ENCODE results near the gene TPM4. TPM values are rescaled to one million over a fixed set of nuclear protein-coding genes. Genes with fewer than 3 reads are reported as not detected.
"Not testable (repeated sequence)": the region's sequence is repeated elsewhere in the genome, so short reads cannot be mapped to it uniquely, and the experiment has no call there.

The TPM4 gene
- total RNA-seq, 1 experiment from 2014 or later = 307 TPM

GRCh38 chr19:16117594-16118033 lies 41.3 kb downstream of the TPM4 start:
- Histone ChIP-seq H3K4me1 (replicated peaks; ENCODE audit: insufficient read depth) (peaks cover 7% of the 10 kb centered on the region), H3F3A (ENCODE audit: insufficient read depth, low read depth) (no peaks in the 10 kb centered on the region), H4K20me1 (ENCODE audit: insufficient read depth) (peaks cover 8% of the 10 kb centered on the region; the same call in 1 of the 2 replicates), H3K9me2 (ENCODE audit: insufficient read depth) (no peaks in the 10 kb centered on the region), H3K27ac (no peak overlapping the region), H3K4me2 (no peak overlapping the region), H3K27me3 (ENCODE audit: insufficient read depth, low read depth) (no peaks in the 10 kb centered on the region), H3K9me3 (ENCODE audit: insufficient read depth, low read depth) (no peaks in the 10 kb centered on the region), H3K4me3 (no peak overlapping the region), H3K79me2 (ENCODE audit: low read depth) (peaks cover 43% of the 10 kb centered on the region), H3K36me3 (ENCODE audit: low read depth) (peaks cover 11% of the 10 kb centered on the region; the same call in 1 of the 2 replicates), H2AFZ (no peak overlapping the region)
- no TSS peak for BruUV-seq (replicated peaks)
- TF ChIP-seq EZH2 (IDR thresholded peaks at IDR 0.05; ENCODE audit: low read depth) = no peak
- TF ChIP-seq, protein P1, sequence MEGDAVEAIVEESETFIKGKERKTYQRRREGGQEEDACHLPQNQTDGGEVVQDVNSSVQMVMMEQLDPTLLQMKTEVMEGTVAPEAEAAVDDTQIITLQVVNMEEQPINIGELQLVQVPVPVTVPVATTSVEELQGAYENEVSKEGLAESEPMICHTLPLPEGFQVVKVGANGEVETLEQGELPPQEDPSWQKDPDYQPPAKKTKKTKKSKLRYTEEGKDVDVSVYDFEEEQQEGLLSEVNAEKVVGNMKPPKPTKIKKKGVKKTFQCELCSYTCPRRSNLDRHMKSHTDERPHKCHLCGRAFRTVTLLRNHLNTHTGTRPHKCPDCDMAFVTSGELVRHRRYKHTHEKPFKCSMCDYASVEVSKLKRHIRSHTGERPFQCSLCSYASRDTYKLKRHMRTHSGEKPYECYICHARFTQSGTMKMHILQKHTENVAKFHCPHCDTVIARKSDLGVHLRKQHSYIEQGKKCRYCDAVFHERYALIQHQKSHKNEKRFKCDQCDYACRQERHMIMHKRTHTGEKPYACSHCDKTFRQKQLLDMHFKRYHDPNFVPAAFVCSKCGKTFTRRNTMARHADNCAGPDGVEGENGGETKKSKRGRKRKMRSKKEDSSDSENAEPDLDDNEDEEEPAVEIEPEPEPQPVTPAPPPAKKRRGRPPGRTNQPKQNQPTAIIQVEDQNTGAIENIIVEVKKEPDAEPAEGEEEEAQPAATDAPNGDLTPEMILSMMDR (conservative IDR thresholded peaks at IDR 0.05) = no peak
- no peak for DNase-seq
- intact Hi-C loops (cut with micrococcal nuclease; ENCODE audit: unreplicated experiment) = no loop called here
- ChIA-PET CTCF (no interaction called here), POLR2A (ENCODE audit: unreplicated experiment) (interaction anchor here (0.6 kb wide), 1 partner anchor 116 kb away, joined by 3 read pairs; no protein-coding TSS in a partner anchor)

DNA sequence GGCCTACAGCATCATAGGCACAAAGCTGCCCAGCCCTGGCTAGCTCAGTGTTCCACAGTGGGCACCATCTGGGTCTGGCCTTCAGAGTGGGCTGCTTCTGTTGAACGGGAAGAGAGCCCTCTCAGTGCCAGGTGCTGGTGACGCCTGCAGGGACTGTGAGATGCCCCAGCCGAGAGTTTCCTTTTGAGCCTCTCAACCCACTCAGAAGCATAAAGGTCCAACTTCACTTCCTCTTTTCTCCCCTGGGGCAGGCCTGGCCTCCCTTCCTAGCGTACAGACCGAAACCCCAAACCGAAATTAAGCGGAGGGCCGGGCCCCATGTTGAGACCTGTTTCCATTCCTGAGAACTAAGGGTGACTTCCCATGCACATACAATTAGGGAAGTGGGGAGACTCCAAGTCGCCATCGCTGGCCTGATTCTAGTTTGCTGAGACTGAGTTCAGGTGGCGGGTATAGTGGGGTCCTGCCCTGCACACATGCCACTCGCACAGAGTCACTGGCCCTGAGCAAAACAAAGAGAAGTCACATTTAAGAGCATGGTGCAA lies 42.3 kb downstream of the TPM4 start:
- POLR2A ChIA-PET (ENCODE audit: unreplicated experiment) = no interaction called here
- CTCF ChIA-PET = interaction anchor here (0.6 kb wide), 1 partner anchor 64 kb away, joined by 3 read pairs; no protein-coding TSS in a partner anchor
- BruUV-seq (replicated peaks) = no TSS peak
- Histone ChIP-seq H3K27ac (no peak overlapping the region), H3K79me2 (ENCODE audit: low read depth) (peaks cover 33% of the 10 kb centered on the region), H3K4me2 (no peak overlapping the region), H3K4me1 (replicated peaks; ENCODE audit: insufficient read depth) (no peaks in the 10 kb centered on the region), H3K27me3 (ENCODE audit: insufficient read depth, low read depth) (no peaks in the 10 kb centered on the region), H3K9me2 (ENCODE audit: insufficient read depth) (no peaks in the 10 kb centered on the region), H3K4me3 (no peak overlapping the region), H3K9me3 (ENCODE audit: insufficient read depth, low read depth) (no peaks in the 10 kb centered on the region), H3F3A (ENCODE audit: insufficient read depth, low read depth) (no peaks in the 10 kb centered on the region), H3K36me3 (ENCODE audit: low read depth) (peaks cover 17% of the 10 kb centered on the region; the same call in 1 of the 2 replicates), H4K20me1 (ENCODE audit: insufficient read depth) (peaks cover 8% of the 10 kb centered on the region; the same call in 1 of the 2 replicates), H2AFZ (no peak overlapping the region)
- no peak for TF ChIP-seq EZH2 (IDR thresholded peaks at IDR 0.05; ENCODE audit: low read depth)
- TF ChIP-seq, protein P1 (conservative IDR thresholded peaks at IDR 0.05) = no peak
- no peak for DNase-seq
- intact Hi-C loops (cut with micrococcal nuclease; ENCODE audit: unreplicated experiment) = no loop called here

GRCh38 chr19:16119075-16119857 lies 43.0 kb downstream of the TPM4 start:
- H3K9me2 ChIP-seq (ENCODE audit: insufficient read depth); H3K27me3 ChIP-seq (ENCODE audit: insufficient read depth, low read depth); DNase-seq; CTCF ChIA-PET; BruUV-seq (replicated peaks); H2AFZ ChIP-seq; H3K27ac ChIP-seq; POLR2A ChIA-PET (ENCODE audit: unreplicated experiment); H3F3A ChIP-seq (ENCODE audit: insufficient read depth, low read depth); H3K9me3 ChIP-seq (ENCODE audit: insufficient read depth, low read depth); H3K4me1 ChIP-seq (replicated peaks; ENCODE audit: insufficient read depth); H3K4me2 ChIP-seq; H3K4me3 ChIP-seq; intact Hi-C loops (cut with micrococcal nuclease; ENCODE audit: unreplicated experiment): not testable (repeated sequence)
- Histone ChIP-seq H4K20me1 (ENCODE audit: insufficient read depth) (peaks cover 10% of the 10 kb centered on the region; the same call in 1 of the 2 replicates), H3K79me2 (ENCODE audit: low read depth) (peaks cover 27% of the 10 kb centered on the region), H3K36me3 (ENCODE audit: low read depth) (peaks cover 17% of the 10 kb centered on the region; the same call in 1 of the 2 replicates)

Measured in PC-9 (cell line).